ENCODE data around the gene SCN3A. TPM values are rescaled to one million over a fixed set of nuclear protein-coding genes. Genes with fewer than 3 reads are reported as not detected.

SCN3A gene
- total RNA-seq, 4 donors from 2014 or later: 0.17 to 0.97 (median 0.38) TPM

DNA sequence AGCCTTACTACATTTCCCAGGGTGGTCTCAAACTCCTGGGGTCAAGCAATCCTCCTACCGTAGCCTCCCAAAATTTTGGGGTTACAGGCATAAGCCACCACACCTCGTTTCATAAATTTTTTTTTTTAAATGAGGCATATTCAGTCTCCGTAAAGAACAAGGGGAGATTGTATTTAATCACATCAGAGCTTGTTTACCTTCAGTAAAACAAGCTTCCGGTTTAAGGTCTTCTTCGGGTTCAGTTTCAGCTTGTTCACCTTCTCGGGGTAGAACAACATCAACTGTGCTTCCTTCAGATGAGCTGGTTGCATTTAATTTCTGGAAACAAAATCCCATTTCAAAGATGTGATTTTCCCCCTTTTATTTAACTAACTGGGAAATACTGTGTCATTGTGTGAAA, 88.6 kb downstream of the SCN3A start:
- DNase-seq (ENCODE audit: low spot score in 2 of 2): no peak
- 77% methylated on average over 6 of the region's 6 CpGs for WGBS
- TF ChIP-seq POLR2AphosphoS5 (IDR thresholded peaks at IDR 0.05) (no peak), POLR2A (IDR thresholded peaks at IDR 0.05) (no peak), EP300 (IDR thresholded peaks at IDR 0.05) (no peak)
- TF ChIP-seq, protein P1, sequence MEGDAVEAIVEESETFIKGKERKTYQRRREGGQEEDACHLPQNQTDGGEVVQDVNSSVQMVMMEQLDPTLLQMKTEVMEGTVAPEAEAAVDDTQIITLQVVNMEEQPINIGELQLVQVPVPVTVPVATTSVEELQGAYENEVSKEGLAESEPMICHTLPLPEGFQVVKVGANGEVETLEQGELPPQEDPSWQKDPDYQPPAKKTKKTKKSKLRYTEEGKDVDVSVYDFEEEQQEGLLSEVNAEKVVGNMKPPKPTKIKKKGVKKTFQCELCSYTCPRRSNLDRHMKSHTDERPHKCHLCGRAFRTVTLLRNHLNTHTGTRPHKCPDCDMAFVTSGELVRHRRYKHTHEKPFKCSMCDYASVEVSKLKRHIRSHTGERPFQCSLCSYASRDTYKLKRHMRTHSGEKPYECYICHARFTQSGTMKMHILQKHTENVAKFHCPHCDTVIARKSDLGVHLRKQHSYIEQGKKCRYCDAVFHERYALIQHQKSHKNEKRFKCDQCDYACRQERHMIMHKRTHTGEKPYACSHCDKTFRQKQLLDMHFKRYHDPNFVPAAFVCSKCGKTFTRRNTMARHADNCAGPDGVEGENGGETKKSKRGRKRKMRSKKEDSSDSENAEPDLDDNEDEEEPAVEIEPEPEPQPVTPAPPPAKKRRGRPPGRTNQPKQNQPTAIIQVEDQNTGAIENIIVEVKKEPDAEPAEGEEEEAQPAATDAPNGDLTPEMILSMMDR (IDR thresholded peaks at IDR 0.05): no peak

DNA sequence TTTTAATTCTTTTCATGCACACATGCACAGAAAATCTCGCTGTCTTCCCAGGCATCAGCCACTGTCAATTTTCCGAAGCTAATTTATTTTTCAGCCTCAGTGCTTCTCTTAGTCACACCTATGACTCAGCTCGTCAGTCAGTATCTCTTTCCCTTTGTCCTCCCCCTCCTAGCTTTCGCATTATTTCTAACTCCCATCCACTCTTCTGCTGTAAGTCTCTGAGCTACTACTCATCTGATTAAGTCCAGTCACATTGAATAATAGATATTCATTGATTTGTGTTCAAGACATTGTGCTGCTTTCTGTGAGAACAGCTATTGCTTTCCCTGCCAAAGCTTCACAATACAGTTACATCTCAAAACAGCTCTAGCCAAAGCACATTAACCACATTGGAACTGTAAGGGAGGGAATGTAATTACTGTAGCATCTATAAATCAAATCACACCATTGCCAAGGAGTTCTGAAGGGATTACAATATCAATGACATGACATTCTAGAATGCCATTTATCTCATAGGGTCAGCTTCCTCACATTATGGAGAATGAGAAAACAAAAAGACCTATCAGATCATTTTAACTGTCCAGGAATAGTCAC, 89.4 kb downstream of the SCN3A start:
- 52% methylated on average over 4 of the region's 4 CpGs for WGBS
- Histone ChIP-seq H3K4me1 (no peaks in the 10 kb centered on the region), H3K9me3 (no peaks in the 10 kb centered on the region), H3K27ac (no peak overlapping the region), H3K27me3 (no peaks in the 10 kb centered on the region), H3K4me3 (no peak overlapping the region), H3K36me3 (no peaks in the 10 kb centered on the region)
- DNase-seq (ENCODE audit: low spot score in 2 of 2): no peak
- no peak for TF ChIP-seq POLR2A (IDR thresholded peaks at IDR 0.05)
- no peak for TF ChIP-seq POLR2AphosphoS5 (IDR thresholded peaks at IDR 0.05)
- TF ChIP-seq, protein P1 (IDR thresholded peaks at IDR 0.05): no peak
- no peak for TF ChIP-seq EP300 (IDR thresholded peaks at IDR 0.05)

More for the DNA sequence above, 88.6 kb downstream of the SCN3A start:
- no peaks in the 10 kb centered on the region for H3K4me1 ChIP-seq
- H3K4me3 ChIP-seq: no peak overlapping the region
- H3K27me3 ChIP-seq: no peaks in the 10 kb centered on the region
- no peaks in the 10 kb centered on the region for H3K9me3 ChIP-seq
- H3K27ac ChIP-seq: no peak overlapping the region
- no peaks in the 10 kb centered on the region for H3K36me3 ChIP-seq

DNA sequence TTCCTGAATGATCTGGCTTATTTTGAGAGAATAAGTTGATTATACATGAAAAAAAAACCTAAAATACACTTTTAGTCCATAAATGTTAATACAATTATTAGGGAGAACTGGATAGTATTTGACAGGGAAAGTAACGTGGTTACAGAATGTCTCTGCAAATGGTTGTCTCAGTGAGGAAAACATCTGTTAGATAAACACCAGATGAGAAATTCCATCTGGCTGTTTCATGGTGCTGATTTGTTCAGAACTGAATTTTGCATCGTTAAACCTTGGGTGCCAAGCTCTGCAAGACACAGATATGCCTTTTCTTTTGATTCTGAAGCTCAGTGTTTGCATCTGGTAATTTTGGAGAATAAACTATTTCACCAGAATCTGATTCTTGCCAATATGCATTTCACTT, 90.4 kb downstream of the SCN3A start:
- Histone ChIP-seq H3K36me3 (no peaks in the 10 kb centered on the region), H3K27ac (no peak overlapping the region), H3K9me3 (no peaks in the 10 kb centered on the region), H3K27me3 (no peaks in the 10 kb centered on the region), H3K4me3 (no peak overlapping the region), H3K4me1 (no peaks in the 10 kb centered on the region)
- no peak for TF ChIP-seq POLR2A (IDR thresholded peaks at IDR 0.05)
- TF ChIP-seq, protein P1 (IDR thresholded peaks at IDR 0.05): no peak
- TF ChIP-seq EP300 (IDR thresholded peaks at IDR 0.05): no peak
- TF ChIP-seq POLR2AphosphoS5 (IDR thresholded peaks at IDR 0.05): no peak
- no peak for DNase-seq (ENCODE audit: low spot score in 2 of 2)
- 50% methylated on average over 2 of the region's 2 CpGs for WGBS

DNA sequence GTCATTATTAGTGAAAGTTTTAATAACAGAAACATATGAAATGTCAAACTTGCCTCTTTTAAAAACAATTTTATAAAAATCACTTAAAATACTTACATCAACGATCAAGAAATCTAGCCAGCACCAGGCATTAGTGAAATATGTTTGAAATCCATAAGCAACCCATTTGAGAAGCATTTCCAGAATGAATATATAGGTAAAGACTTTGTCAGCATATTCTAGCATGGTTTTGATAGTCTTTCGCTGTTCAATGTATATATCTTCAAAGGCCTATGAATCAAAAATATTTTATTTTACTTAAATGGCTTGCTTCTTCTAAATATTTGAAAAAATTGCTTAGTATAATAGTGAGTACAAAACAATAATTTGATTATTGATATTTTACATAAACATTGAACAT, 91.1 kb downstream of the SCN3A start:
- H3K4me1 ChIP-seq: no peaks in the 10 kb centered on the region
- DNase-seq (ENCODE audit: low spot score in 2 of 2): no peak
- no peak overlapping the region for H3K4me3 ChIP-seq
- TF ChIP-seq POLR2A (IDR thresholded peaks at IDR 0.05) (no peak), EP300 (IDR thresholded peaks at IDR 0.05) (no peak), POLR2AphosphoS5 (IDR thresholded peaks at IDR 0.05) (no peak)
- TF ChIP-seq, protein P1 (IDR thresholded peaks at IDR 0.05): no peak
- H3K36me3 ChIP-seq: no peaks in the 10 kb centered on the region
- no peak overlapping the region for H3K27ac ChIP-seq
- WGBS: 81% methylated on average over 2 of the region's 2 CpGs
- no peaks in the 10 kb centered on the region for H3K27me3 ChIP-seq
- H3K9me3 ChIP-seq: no peaks in the 10 kb centered on the region

DNA sequence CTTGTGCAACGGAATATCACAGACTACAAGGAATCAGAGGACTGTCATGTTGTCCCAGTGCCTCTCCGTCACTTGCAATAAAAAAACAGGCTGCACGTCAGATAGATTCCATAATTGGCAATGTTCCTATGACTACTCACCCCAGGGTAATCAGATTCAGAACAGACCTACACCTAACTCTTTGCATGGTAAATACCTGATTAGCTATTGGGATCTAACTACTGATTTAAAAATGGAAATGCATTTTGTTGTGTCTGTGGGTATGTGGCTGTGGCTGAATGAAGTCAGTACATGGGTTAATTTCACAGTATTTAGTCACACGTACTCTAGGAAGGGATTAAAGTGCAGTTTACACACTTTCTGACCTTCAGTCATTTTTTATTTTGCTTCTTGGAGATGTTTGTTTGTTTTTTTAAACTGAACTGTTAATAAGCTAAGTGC, 91.7 kb downstream of the SCN3A start:
- 36% methylated on average over 4 of the region's 4 CpGs for WGBS

More for the DNA sequence above, 91.7 kb downstream of the SCN3A start:
- Histone ChIP-seq H3K4me1 (no peaks in the 10 kb centered on the region), H3K9me3 (no peaks in the 10 kb centered on the region), H3K4me3 (no peak overlapping the region), H3K27ac (no peak overlapping the region), H3K27me3 (no peaks in the 10 kb centered on the region), H3K36me3 (no peaks in the 10 kb centered on the region)
- TF ChIP-seq, protein P1 (IDR thresholded peaks at IDR 0.05): no peak
- no peak for TF ChIP-seq POLR2AphosphoS5 (IDR thresholded peaks at IDR 0.05)
- TF ChIP-seq EP300 (IDR thresholded peaks at IDR 0.05): no peak
- no peak for TF ChIP-seq POLR2A (IDR thresholded peaks at IDR 0.05)
- DNase-seq (ENCODE audit: low spot score in 2 of 2): no peak
